Tibial nerve (tissue), 4 donors: ENCODE data around the gene PPP1R1B. TPM values are rescaled to one million over a fixed set of nuclear protein-coding genes. Genes with fewer than 3 reads are reported as not detected.
"Not testable (repeated sequence)": the region's sequence is repeated elsewhere in the genome, so short reads cannot be mapped to it uniquely, and the experiment has no call there.

Experiments used
- DNase-seq, 2 donors: peaks; one replicate each; pipeline ENCODE4 v3.0.0-alpha.2; 2019; ENCODE audit warnings: low spot score in 2 of 2
- H3K27ac ChIP-seq, 4 donors: fragments of 200-600 bp; sonication (generic) in 3 of 4; one replicate each; pipeline ENCODE4 v1.5.1; 2017 to 2019; ENCODE audit warnings: mild to moderate bottlenecking in 1 of 4
- H3K27me3 ChIP-seq, 2 donors: fragments of 200-600 bp; sonication (generic) in 1 of 2; one replicate each; pipeline versions ENCODE4 v1.5.1 to v1.6.0; 2017 to 2019
- H3K36me3 ChIP-seq, 3 donors: fragments of 200-600 bp; sonication (generic); one replicate each; pipeline ENCODE4 v1.5.1; 2018 to 2019
- H3K4me1 ChIP-seq, 4 donors: fragments of 200-600 bp; sonication (generic) in 3 of 4; one replicate each; pipeline ENCODE4 v1.5.1; 2017 to 2019
- H3K4me3 ChIP-seq, 4 donors: fragments of 200-600 bp; sonication (generic) in 3 of 4; one replicate each; pipeline ENCODE4 v1.5.1; 2017 to 2019; ENCODE audit warnings: mild to moderate bottlenecking in 1 of 4, moderate library complexity in 1 of 4
- H3K9me3 ChIP-seq, 4 donors: fragments of 200-600 bp; sonication (generic) in 3 of 4; one replicate each; pipeline ENCODE4 v1.5.1; 2017 to 2019
- CTCF ChIP-seq, 5 experiments: fragments of 200-600 bp in 3 of 5; fragments of 450-650 bp in 2 of 5; sonication (generic) in 3 of 5; IDR thresholded peaks; one replicate each; pipeline ENCODE4 v1.5.1; 2016 to 2019; ENCODE audit warnings: antibody characterized with exemption in 5 of 5, mild to moderate bottlenecking in 3 of 5, moderate library complexity in 2 of 5
- EP300 ChIP-seq, 2 donors: sonication (generic); formaldehyde crosslinking; IDR thresholded peaks; one replicate each; pipeline ENCODE4 v1.6.1; 2017; ENCODE audit warnings: antibody characterized with exemption in 2 of 2, mild to moderate bottlenecking in 1 of 2
- POLR2A ChIP-seq, 2 donors: fragments of 450-650 bp; IDR thresholded peaks; one replicate each; pipeline ENCODE4 v1.6.1; 2017; ENCODE audit warnings: antibody characterized with exemption in 2 of 2, mild to moderate bottlenecking in 2 of 2, moderate library complexity in 2 of 2
- WGBS, 2 donors: methylation state at CpG; one replicate each; pipeline ENCODE4 v1.1.5; 2018; 5-methylcytosine and 5-hydroxymethylcytosine counted together
- total RNA-seq, 4 donors: library from RNA; depleted of rRNA; stranded (reverse); fragments of >200 nt; gene quantifications; one replicate each; pipeline ENCODE4 v1.1.0, GENCODE V29; 2016

The PPP1R1B gene
- total RNA-seq, 4 donors from 2014 or later, result 10.4 to 20.4 (median 12.7) TPM

GRCh38 chr17:39581071-39581758 is 45.5 kb upstream of the PPP1R1B start:
- Histone ChIP-seq H3K27me3 (no peaks in the 10 kb centered on the region), H3K4me1 (peaks cover 0 to 9% (median 0%) of the 10 kb centered on the region in 4 donors), H3K36me3 (no peaks in the 10 kb centered on the region), H3K4me3 (no peak overlapping the region), H3K9me3 (no peaks in the 10 kb centered on the region), H3K27ac (no peak overlapping the region)
- 87 to 94% methylated on average over 20 of the region's 20 CpGs for WGBS, 2 donors
- TF ChIP-seq CTCF (IDR thresholded peaks at IDR 0.05) (no peak), POLR2A (IDR thresholded peaks at IDR 0.05) (no peak), EP300 (IDR thresholded peaks at IDR 0.05) (no peak)
- no peak for DNase-seq

- WGBS, 2 donors, result 78 to 79% methylated on average over 4 of the region's 4 CpGs
- Histone ChIP-seq H3K9me3 (no peaks in the 10 kb centered on the region), H3K36me3 (no peaks in the 10 kb centered on the region), H3K27me3 (no peaks in the 10 kb centered on the region), H3K4me3 (no peak overlapping the region), H3K4me1 (peaks cover 0 to 9% (median 0%) of the 10 kb centered on the region in 4 donors), H3K27ac (no peak overlapping the region)
- DNase-seq, result no peak
- no peak for TF ChIP-seq EP300 (IDR thresholded peaks at IDR 0.05)
- TF ChIP-seq POLR2A (IDR thresholded peaks at IDR 0.05), result no peak
- TF ChIP-seq CTCF (IDR thresholded peaks at IDR 0.05), result no peak
Observed at GRCh38 chr17:39581759-39582085, 45.0 kb upstream of the PPP1R1B start.

- Histone ChIP-seq H3K4me3 (no peak overlapping the region), H3K9me3 (no peaks in the 10 kb centered on the region), H3K27me3 (no peaks in the 10 kb centered on the region), H3K36me3 (no peaks in the 10 kb centered on the region), H3K27ac (no peak overlapping the region), H3K4me1 (peaks cover 0 to 9% (median 0%) of the 10 kb centered on the region in 4 donors)
- no peak for DNase-seq
- 41 to 65% methylated on average over 2 of the region's 2 CpGs for WGBS, 2 donors
- no peak for TF ChIP-seq CTCF (IDR thresholded peaks at IDR 0.05)
- TF ChIP-seq POLR2A (IDR thresholded peaks at IDR 0.05), result no peak
- TF ChIP-seq EP300 (IDR thresholded peaks at IDR 0.05), result no peak
Observed at GRCh38 chr17:39582658-39583057, 44.1 kb upstream of the PPP1R1B start.

- H3K36me3 ChIP-seq, H3K4me1 ChIP-seq, DNase-seq, H3K4me3 ChIP-seq, H3K9me3 ChIP-seq, H3K27ac ChIP-seq: not testable (repeated sequence)
- peaks cover 0 to 29% of the 10 kb centered on the region in 2 donors for H3K27me3 ChIP-seq
- 59 to 70% methylated on average over 2 of the region's 2 CpGs for WGBS, 2 donors
Observed at GRCh38 chr17:39590180-39590579, 36.6 kb upstream of the PPP1R1B start.

GRCh38 chr17:39591958-39592954 is 34.5 kb upstream of the PPP1R1B start:
- 4 to 5% methylated on average over 18 to 21 of the region's 22 CpGs for WGBS, 2 donors
- Histone ChIP-seq H3K36me3 (no peaks in the 10 kb centered on the region), H3K4me1 (peaks cover 0 to 9% (median 0%) of the 10 kb centered on the region in 4 donors), H3K9me3 (no peaks in the 10 kb centered on the region), H3K27ac (no peak overlapping the region), H3K27me3 (peaks cover 0 to 49% of the 10 kb centered on the region in 2 donors), H3K4me3 (no peak overlapping the region)
- TF ChIP-seq CTCF (IDR thresholded peaks at IDR 0.05) (no peak), EP300 (IDR thresholded peaks at IDR 0.05) (no peak), POLR2A (IDR thresholded peaks at IDR 0.05) (no peak)
- peak in 1 of 2 donors; percentile 14 for DNase-seq
